ENCODE data around the gene UNC13B.
"Not testable (repeated sequence)": the region's sequence is repeated elsewhere in the genome, so short reads cannot be mapped to it uniquely, and the experiment has no call there.

The UNC13B gene

GRCh38 chr9:35229066-35229778 is 67.4 kb downstream of the UNC13B start:
- DNase-seq: no peak

GRCh38 chr9:35229779-35230143 is 68.0 kb downstream of the UNC13B start:
- DNase-seq: no peak

- DNase-seq: no peak
Measured at GRCh38 chr9:35232867-35233544, 71.2 kb downstream of the UNC13B start.

GRCh38 chr9:35236692-35237091 is 74.9 kb downstream of the UNC13B start:
- DNase-seq: no peak

- DNase-seq: no peak
Measured at GRCh38 chr9:35237311-35237710, 75.5 kb downstream of the UNC13B start.

- DNase-seq: not testable (repeated sequence)
Measured at GRCh38 chr9:35245945-35246344, 84.1 kb downstream of the UNC13B start.

- DNase-seq: no peak
Measured at GRCh38 chr9:35253075-35253474, 91.3 kb downstream of the UNC13B start.

- no peak for DNase-seq
Measured at GRCh38 chr9:35254237-35254636, 92.4 kb downstream of the UNC13B start.

DNA sequence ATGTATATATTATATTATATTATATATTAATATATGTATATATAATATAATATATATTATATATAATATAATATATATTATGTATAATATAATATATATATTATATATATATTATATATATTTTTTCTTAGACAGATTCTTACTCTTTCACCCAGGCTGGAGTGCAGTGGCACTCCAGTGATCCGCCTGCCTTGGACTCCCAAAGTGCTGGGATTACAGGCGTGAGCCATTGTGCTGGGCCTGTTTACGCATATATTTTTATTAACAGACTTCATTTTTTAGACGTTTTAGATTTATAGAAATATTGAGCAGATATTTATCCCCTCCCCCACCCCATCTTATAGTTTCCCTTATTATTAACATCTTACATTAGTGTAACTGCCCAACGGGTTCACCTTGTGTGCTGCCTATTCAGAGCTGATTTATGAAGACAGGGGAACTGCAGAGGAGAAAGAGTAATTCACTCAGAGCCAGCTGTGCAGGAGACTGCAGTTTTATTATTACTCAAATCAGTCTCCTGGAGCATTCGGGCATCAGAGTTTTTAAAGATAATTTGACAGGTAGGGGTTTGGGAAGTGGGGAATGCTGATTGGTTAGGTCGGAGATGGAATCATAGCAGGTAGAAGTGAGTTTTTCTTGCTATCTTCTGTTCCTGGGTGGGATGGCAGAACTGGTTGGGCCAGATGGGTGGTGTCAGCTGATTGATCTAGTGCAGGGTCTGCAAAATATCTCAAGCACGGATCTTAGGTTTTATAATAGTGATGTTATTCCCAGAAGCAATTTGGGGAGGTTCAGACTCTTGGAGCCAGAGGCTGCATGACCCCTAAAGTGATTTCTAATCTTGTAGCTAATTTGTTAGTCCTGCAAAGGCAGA is 93.4 kb downstream of the UNC13B start:
- DNase-seq: no peak

GRCh38 chr9:35257986-35258659 is 96.3 kb downstream of the UNC13B start:
- DNase-seq: no peak

DNA sequence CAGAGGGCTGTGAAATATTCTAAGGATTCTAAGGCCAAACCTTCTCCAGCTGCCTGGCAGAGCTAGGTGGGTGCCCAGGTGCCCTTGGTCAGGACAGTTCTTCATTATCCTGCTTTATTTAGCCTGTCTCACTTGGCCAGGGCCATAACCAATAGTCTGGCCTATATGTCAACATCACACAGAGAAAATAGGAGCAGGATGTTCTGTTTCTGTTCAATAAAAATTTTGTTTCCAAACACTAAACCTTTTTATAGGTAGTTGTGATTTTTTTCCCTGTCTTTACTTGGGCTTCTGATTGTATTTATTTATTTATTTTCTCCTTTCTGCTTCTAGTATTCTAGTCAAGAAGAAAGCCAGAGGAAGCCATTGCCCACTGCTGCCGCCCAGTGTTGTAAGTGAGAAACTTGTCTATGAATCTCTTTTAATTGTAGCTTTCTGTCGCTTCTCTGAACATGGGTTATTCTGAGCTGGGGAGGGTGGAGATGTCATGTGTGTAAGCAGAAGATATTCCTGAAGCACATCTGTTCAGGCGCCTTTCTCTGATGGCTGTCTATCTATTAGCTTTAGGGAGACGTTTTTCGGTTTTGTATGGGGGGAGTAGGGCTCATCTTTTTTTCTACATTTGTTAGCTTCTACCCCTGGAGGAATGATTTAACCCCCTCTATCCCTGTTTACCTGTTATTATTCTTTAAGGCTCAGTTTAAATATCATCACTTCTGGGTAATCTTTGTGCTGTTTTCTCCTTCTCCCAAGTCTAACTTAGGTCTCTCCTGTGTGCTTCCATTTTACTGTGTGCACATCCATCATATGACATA is 97.1 kb downstream of the UNC13B start:
- peak; percentile 27 to 28 for DNase-seq

DNA sequence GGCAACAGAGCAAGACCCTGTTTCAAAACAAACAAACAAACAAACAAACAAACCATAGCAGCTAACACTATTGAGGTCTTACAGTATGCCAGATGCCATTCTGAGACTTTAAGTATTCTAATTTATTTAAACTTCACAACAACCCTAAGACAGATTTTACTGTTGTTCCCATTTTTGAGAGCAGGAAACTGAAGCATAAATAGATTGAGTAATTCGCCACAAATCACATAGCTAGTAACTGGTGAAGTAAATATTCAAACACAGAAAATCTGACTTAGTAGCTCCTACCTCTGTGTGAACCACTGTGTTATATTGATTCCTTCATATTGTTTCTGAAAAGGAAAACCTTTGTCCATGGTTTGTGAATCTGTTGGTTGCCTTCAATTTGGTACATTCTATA is 98.4 kb downstream of the UNC13B start:
- no peak for DNase-seq

GRCh38 chr9:35262064-35262463 is 100.3 kb downstream of the UNC13B start:
- no peak for DNase-seq

- no peak for DNase-seq
Measured at GRCh38 chr9:35267710-35268109, 105.9 kb downstream of the UNC13B start.

GRCh38 chr9:35269919-35270318 is 108.1 kb downstream of the UNC13B start:
- no peak for DNase-seq

DNA sequence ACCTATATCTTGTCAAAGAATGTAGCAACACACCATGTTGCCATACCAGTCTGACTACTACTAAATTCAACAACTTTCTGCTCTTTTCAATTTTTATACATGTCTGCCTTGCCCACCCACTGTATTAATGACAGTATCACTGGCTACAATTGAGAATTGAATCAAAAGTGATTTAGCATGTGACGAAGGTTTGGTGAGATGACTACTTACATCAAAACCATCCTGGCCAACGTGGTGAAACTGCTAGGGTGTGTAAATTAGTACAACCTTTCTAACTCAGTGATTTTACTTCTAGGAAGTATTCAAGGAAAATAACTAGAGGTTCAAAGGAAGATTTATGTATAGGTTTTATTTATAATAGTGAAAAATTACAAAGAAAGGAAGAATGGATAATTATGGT is 109.8 kb downstream of the UNC13B start:
- DNase-seq: no peak

DNA sequence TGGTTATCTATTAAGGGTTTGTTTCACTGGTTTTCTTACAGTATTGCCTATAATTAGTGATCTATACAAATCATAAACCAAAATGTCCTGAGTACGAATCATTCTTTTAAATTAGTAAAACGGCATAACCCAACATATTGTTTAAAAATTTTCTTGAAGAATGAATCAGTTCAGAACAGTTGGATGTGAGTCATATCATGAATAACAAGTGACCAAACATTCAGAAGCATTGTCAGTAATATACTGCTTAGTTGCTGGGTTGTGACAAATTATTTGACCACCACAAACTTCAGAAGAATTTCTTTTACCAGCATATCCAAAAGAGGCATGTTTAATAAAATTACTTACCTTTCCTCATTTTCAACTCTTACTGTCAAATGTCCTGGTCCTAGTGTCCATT is 111.2 kb downstream of the UNC13B start:
- no peak for DNase-seq

DNA sequence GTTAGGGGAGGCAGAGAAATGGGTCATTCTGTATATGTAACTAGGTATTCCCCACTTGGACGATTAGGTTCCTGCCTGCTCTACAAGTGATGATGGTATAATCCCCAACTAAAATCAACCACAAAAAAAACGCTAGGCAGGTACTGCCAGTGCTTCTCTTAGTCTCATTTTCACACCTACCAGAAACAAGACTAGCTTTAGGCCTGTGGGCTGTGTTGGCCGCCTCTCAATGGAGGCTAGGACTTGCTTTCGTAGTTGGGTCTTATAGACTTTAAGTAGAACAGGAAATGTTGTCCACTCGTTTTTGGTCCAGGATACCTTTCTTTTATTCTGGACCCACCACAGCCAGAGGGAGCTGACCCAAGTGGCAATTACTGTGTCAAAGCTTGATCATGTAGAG is 111.8 kb downstream of the UNC13B start:
- no peak for DNase-seq

- DNase-seq: no peak
Measured at GRCh38 chr9:35274993-35275392, 113.2 kb downstream of the UNC13B start.

- no peak for DNase-seq
Measured at GRCh38 chr9:35277171-35277520, 115.3 kb downstream of the UNC13B start.

DNA sequence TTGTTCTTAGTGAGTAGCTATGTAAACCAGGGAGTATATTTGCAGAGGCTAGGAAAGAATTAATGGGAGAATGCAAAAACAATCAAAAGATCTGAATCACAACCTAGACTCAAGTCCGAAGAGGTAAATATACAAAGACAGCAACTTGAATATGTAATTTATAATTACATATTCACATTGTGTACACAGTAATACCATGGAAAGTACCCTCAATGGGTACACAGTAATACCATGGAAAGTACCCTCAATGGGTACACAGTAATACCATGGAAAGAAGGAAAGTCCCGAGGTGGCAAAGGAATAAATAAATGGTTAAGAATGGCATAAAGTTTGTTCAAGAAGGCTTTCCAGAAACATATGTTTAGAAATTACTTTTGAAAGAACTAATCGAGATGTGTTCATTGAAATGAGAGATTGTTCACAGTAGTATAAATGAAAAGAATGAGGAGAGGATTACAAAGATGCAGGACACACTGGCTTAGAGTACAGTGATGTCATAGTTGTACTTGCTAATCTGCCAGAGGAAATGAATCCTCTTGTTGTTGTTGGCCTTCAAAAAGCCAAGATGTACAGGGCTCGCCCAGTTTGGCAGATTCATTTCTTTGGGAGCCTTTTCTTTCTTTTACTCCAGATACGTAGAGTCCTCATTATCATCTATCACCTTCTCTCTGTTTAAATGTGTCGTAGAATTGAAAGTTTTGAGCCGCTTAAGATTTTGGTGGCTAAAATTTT is 116.0 kb downstream of the UNC13B start:
- DNase-seq: no peak

- DNase-seq: no peak
Measured at GRCh38 chr9:35279946-35280345, 118.1 kb downstream of the UNC13B start.

Data from stimulated activated CD4-positive, alpha-beta T cell treated with anti-CD3 and anti-CD28 coated beads, Interleukin-4, amount 100 ng/mL, for 4 hours (primary cell).